Activated naive CD4-positive, alpha-beta T cell treated with anti-CD3 and anti-CD28 coated beads, Interleukin-2, amount 50 U/mL, for 24 hours (primary cell): ENCODE data around the gene SMIM45.

ENCODE experiments used
- H3K27ac Mint-ChIP-seq: one replicate; pipeline ENCODE4 v1.8.0; 2021; ENCODE audit warnings: mild to moderate bottlenecking, mixed read lengths
- H3K27me3 Mint-ChIP-seq: one replicate; pipeline ENCODE4 v1.8.0; 2021; ENCODE audit warnings: mixed read lengths
- H3K36me3 Mint-ChIP-seq: one replicate; pipeline ENCODE4 v1.8.0; 2021; ENCODE audit warnings: mixed read lengths
- H3K4me1 Mint-ChIP-seq: one replicate; pipeline ENCODE4 v1.8.0; 2021; ENCODE audit warnings: mixed read lengths
- H3K4me3 Mint-ChIP-seq: one replicate; pipeline ENCODE4 v1.8.0; 2021; ENCODE audit warnings: mild to moderate bottlenecking, mixed read lengths
- H3K9me3 Mint-ChIP-seq: one replicate; pipeline ENCODE4 v1.8.0; 2021; ENCODE audit warnings: mixed read lengths

SMIM45 gene

GRCh38 chr22:41992496-41992895 lies 40.5 kb downstream of the SMIM45 start:
- Mint-ChIP-seq H3K27me3 (no peaks in the 10 kb centered on the region), H3K4me3 (no peak overlapping the region), H3K36me3 (no peaks in the 10 kb centered on the region), H3K9me3 (no peaks in the 10 kb centered on the region), H3K27ac (no peak overlapping the region), H3K4me1 (no peaks in the 10 kb centered on the region)

GRCh38 chr22:41995211-41995610 lies 43.3 kb downstream of the SMIM45 start:
- H3K9me3 Mint-ChIP-seq: no peaks in the 10 kb centered on the region
- H3K27me3 Mint-ChIP-seq: no peaks in the 10 kb centered on the region
- no peak overlapping the region for H3K27ac Mint-ChIP-seq
- peaks cover 6% of the 10 kb centered on the region for H3K36me3 Mint-ChIP-seq
- H3K4me3 Mint-ChIP-seq: no peak overlapping the region
- H3K4me1 Mint-ChIP-seq: peaks cover 17% of the 10 kb centered on the region

GRCh38 chr22:41996826-41997225 lies 44.9 kb downstream of the SMIM45 start:
- Mint-ChIP-seq H3K27me3 (no peaks in the 10 kb centered on the region), H3K27ac (no peak overlapping the region), H3K9me3 (no peaks in the 10 kb centered on the region), H3K4me1 (peaks cover 19% of the 10 kb centered on the region), H3K36me3 (peaks cover 11% of the 10 kb centered on the region), H3K4me3 (no peak overlapping the region)

GRCh38 chr22:41998361-41999261 lies 46.7 kb downstream of the SMIM45 start, which contains the start of gene WBP2NL:
Gene WBP2NL, plus strand, starts transcription at chr22:41998788. Its CDS starts 31 bp downstream, at chr22:41998819.
- H3K36me3 Mint-ChIP-seq: peaks cover 11% of the 10 kb centered on the region
- peaks cover 19% of the 10 kb centered on the region for H3K4me1 Mint-ChIP-seq
- H3K27ac Mint-ChIP-seq: peak within 1 kb of the TSS; percentile 97
- H3K4me3 Mint-ChIP-seq: peak within 1 kb of the TSS; percentile 94
- H3K9me3 Mint-ChIP-seq: no peaks in the 10 kb centered on the region
- H3K27me3 Mint-ChIP-seq: no peaks in the 10 kb centered on the region

GRCh38 chr22:42000466-42000865 lies 48.5 kb downstream of the SMIM45 start:
- no peaks in the 10 kb centered on the region for H3K27me3 Mint-ChIP-seq
- peaks cover 19% of the 10 kb centered on the region for H3K4me1 Mint-ChIP-seq
- peaks cover 11% of the 10 kb centered on the region for H3K36me3 Mint-ChIP-seq
- H3K27ac Mint-ChIP-seq: no peak overlapping the region
- H3K4me3 Mint-ChIP-seq: peak overlapping the region; percentile 79
- no peaks in the 10 kb centered on the region for H3K9me3 Mint-ChIP-seq

GRCh38 chr22:42001121-42001520 lies 49.2 kb downstream of the SMIM45 start:
- Mint-ChIP-seq H3K27me3 (no peaks in the 10 kb centered on the region), H3K36me3 (peaks cover 11% of the 10 kb centered on the region), H3K4me3 (no peak overlapping the region), H3K4me1 (peaks cover 19% of the 10 kb centered on the region), H3K27ac (no peak overlapping the region), H3K9me3 (no peaks in the 10 kb centered on the region)

- no peak overlapping the region for H3K27ac Mint-ChIP-seq
- peaks cover 19% of the 10 kb centered on the region for H3K4me1 Mint-ChIP-seq
- H3K36me3 Mint-ChIP-seq: peaks cover 11% of the 10 kb centered on the region
- H3K9me3 Mint-ChIP-seq: no peaks in the 10 kb centered on the region
- H3K27me3 Mint-ChIP-seq: no peaks in the 10 kb centered on the region
- H3K4me3 Mint-ChIP-seq: no peak overlapping the region
Observed at GRCh38 chr22:42001706-42002105, 49.8 kb downstream of the SMIM45 start.

GRCh38 chr22:42007922-42008321 lies 56.0 kb downstream of the SMIM45 start:
- Mint-ChIP-seq H3K27me3 (peaks cover 7% of the 10 kb centered on the region), H3K4me3 (no peak overlapping the region), H3K4me1 (no peaks in the 10 kb centered on the region), H3K27ac (no peak overlapping the region), H3K36me3 (peaks cover 8% of the 10 kb centered on the region), H3K9me3 (peaks cover 4% of the 10 kb centered on the region)
